Panc1 (cell line): ENCODE measurements around the gene FHAD1. TPM values are rescaled to one million over a fixed set of nuclear protein-coding genes. Genes with fewer than 3 reads are reported as not detected.

ENCODE experiments used
- ATAC-seq: fragments of 200-7000 bp; cut with Tn5 transposase; 2 replicates; pipeline ENCODE4 v1.9.1; 2020; ENCODE audit warnings: mild to moderate bottlenecking, moderate library complexity
- BruUV-seq: library from RNA; stranded (reverse); fragments of 400-500 nt; replicated peaks from 2 replicates; lab custom pipeline; 2021; lab: Mats Ljungman, UMichigan
- CTCF ChIA-PET: fragments of 300-600 bp; sonication (Branson Sonifier 250); formaldehyde crosslinking; loops from one replicate; lab custom pipeline; 2022; ENCODE audit warnings: antibody characterized with exemption; lab: Charles Lee
- POLR2A ChIA-PET: fragments of 300-600 bp; sonication (Branson Sonifier 250); formaldehyde crosslinking; loops from one replicate; lab custom pipeline; 2022; ENCODE audit warnings: antibody characterized with exemption; lab: Charles Lee
- DNase-seq: peaks from one replicate; pipeline ENCODE4 v3.0.0-alpha.2; 2010; ENCODE audit warnings: low read depth, low spot score
- H3K27ac ChIP-seq: 2 replicates; pipeline ENCODE4 v1.5.1; 2011; ENCODE audit warnings: mild to moderate bottlenecking, low read length, inconsistent platforms
- H3K27me3 ChIP-seq: fragments of 200-500 bp; sonication (Bioruptor generic); 2 replicates; pipeline ENCODE4 v1.6.0; 2014; ENCODE audit warnings: low read length, inconsistent platforms; ENCODE audit not compliant: control insufficient read depth, insufficient read depth
- H3K36me3 ChIP-seq: fragments of 200-500 bp; sonication (Bioruptor generic); 2 replicates; pipeline ENCODE4 v1.5.1; 2014; ENCODE audit warnings: inconsistent platforms, mild to moderate bottlenecking, low read length, moderate library complexity; ENCODE audit not compliant: control insufficient read depth, insufficient read depth
- H3K4me1 ChIP-seq: 2 replicates; pipeline ENCODE4 v1.5.1; 2011; ENCODE audit warnings: inconsistent platforms, mild to moderate bottlenecking, low read length, moderate library complexity; ENCODE audit not compliant: control insufficient read depth, insufficient read depth
- H3K4me3 ChIP-seq, 2 experiments: 2 replicates each; pipeline ENCODE4 v1.5.1; 2011 to 2012; ENCODE audit warnings: low read depth in 2 of 2, low read length in 2 of 2, mild to moderate bottlenecking in 2 of 2, inconsistent platforms in 1 of 2, moderate library complexity in 1 of 2
- H3K9me3 ChIP-seq: fragments of 200-500 bp; sonication (Bioruptor generic); 2 replicates; pipeline ENCODE4 v1.5.1; 2014; ENCODE audit warnings: low read depth, mild to moderate bottlenecking, inconsistent platforms, low read length, moderate library complexity; ENCODE audit not compliant: control insufficient read depth, insufficient read depth
- CTCF ChIP-seq: fragments of 450-650 bp; IDR thresholded peaks from 2 replicates; pipeline ENCODE4 v1.5.1; 2017; ENCODE audit warnings: mild to moderate bottlenecking
- POLR2AphosphoS5 ChIP-seq: IDR thresholded peaks from 2 replicates; pipeline ENCODE4 v1.6.1; 2012; ENCODE audit warnings: mild to moderate bottlenecking, low read depth, low read length, moderate library complexity
- REST ChIP-seq, 2 experiments: IDR thresholded peaks; 2 replicates each; pipeline ENCODE4 v1.6.1; 2011 to 2012; ENCODE audit warnings: low read depth in 2 of 2, control low read depth in 1 of 2, low read length in 1 of 2, mild to moderate bottlenecking in 1 of 2, moderate library complexity in 1 of 2; ENCODE audit not compliant: insufficient read depth in 1 of 2
- SIN3A ChIP-seq: IDR thresholded peaks from 2 replicates; pipeline ENCODE4 v1.6.1; 2012; ENCODE audit warnings: low read depth, mild to moderate bottlenecking, low read length, moderate library complexity, borderline replicate concordance; ENCODE audit not compliant: insufficient read depth
- TCF7L2 ChIP-seq: IDR thresholded peaks from 2 replicates; pipeline ENCODE4 v1.6.1; 2011; ENCODE audit warnings: mild to moderate bottlenecking, low read depth, low read length, inconsistent platforms
- in situ Hi-C: cut with HindIII; loops from 2 replicates; pipeline ENCODE4 v1.10.0; 2016; ENCODE audit warnings: low sequenced_read_pairs, low pct_unique_long_range_greater_than_20kb
- intact Hi-C: fragments of 100-400 bp; cut with micrococcal nuclease; formaldehyde crosslinking; loops from one replicate; pipeline ENCODE4 v1.10.0; 2022; ENCODE audit not compliant: unreplicated experiment
- total RNA-seq: library from RNA; stranded (reverse); gene quantifications from one replicate; pipeline ENCODE4 v1.2.1, GENCODE V29; 2021; ENCODE audit not compliant: unreplicated experiment

Gene FHAD1
- total RNA-seq, 1 experiment from 2014 or later = 0.23 TPM

- Histone ChIP-seq H3K4me1 (peaks cover 24% of the 10 kb centered on the region), H3K27ac (no peak overlapping the region), H3K9me3 (no peaks in the 10 kb centered on the region), H3K36me3 (no peaks in the 10 kb centered on the region), H3K27me3 (no peaks in the 10 kb centered on the region), H3K4me3 (no peak overlapping the region)
- TF ChIP-seq SIN3A = no peak
- TF ChIP-seq POLR2AphosphoS5 = no peak
- TF ChIP-seq REST (IDR thresholded peaks at IDR 0.05; ENCODE audit: insufficient read depth in 1 of 2, low read depth in 2 of 2, low read length in 1 of 2) = no peak
- TF ChIP-seq CTCF = no peak
- no peak for TF ChIP-seq TCF7L2
- CTCF ChIA-PET = no interaction called here
- BruUV-seq = no TSS peak
- in situ Hi-C loops = no loop called here
- POLR2A ChIA-PET = no interaction called here
- DNase-seq = no peak
- ATAC-seq = no peak
- intact Hi-C loops = no loop called here
Measured at GRCh38 chr1:15351310-15351709, 104.3 kb downstream of the FHAD1 start.

GRCh38 chr1:15352128-15352957, 105.3 kb downstream of the FHAD1 start:
- Histone ChIP-seq H3K4me1 (peaks cover 24% of the 10 kb centered on the region), H3K27me3 (no peaks in the 10 kb centered on the region), H3K27ac (peak overlapping the region; percentile 52), H3K36me3 (no peaks in the 10 kb centered on the region), H3K9me3 (no peaks in the 10 kb centered on the region), H3K4me3 (no peak overlapping the region)
- DNase-seq (peak; percentile 86), ATAC-seq (peak; percentile 80)
- intact Hi-C loops (no loop called here), in situ Hi-C loops (no loop called here)
- TF ChIP-seq SIN3A = no peak
- no peak for TF ChIP-seq TCF7L2
- no peak for TF ChIP-seq REST (IDR thresholded peaks at IDR 0.05; ENCODE audit: insufficient read depth in 1 of 2, low read depth in 2 of 2, low read length in 1 of 2)
- no peak for TF ChIP-seq CTCF
- no peak for TF ChIP-seq POLR2AphosphoS5
- BruUV-seq = no TSS peak
- ChIA-PET POLR2A (no interaction called here), CTCF (no interaction called here)
